Measurements from ENCODE around the gene CDK17. TPM values are rescaled to one million over a fixed set of nuclear protein-coding genes. Genes with fewer than 3 reads are reported as not detected.

The CDK17 gene
- total and polyA plus RNA-seq, 4 experiments from 2014 or later = 30.5 to 67.4 (median 49.2) TPM

Other genes with a start within 250 kb of the CDK17 start
- gene ELK3, start 206.1 kb downstream of the CDK17 start, total RNA-seq = 10 to 100 TPM; 56.4 to 56.5 TPM
- 10 to 100 TPM; 20.8 to 56.5 TPM for gene ELK3, start 206.1 kb downstream of the CDK17 start, polyA plus RNA-seq
- gene CFAP54, start 89.1 kb upstream of the CDK17 start, total RNA-seq = 1 to 10 TPM in 1 of 2 experiments, under 1 TPM in 1; 0.73 to 1.1 TPM
- gene CFAP54, start 89.1 kb upstream of the CDK17 start, polyA plus RNA-seq = under 1 TPM; 0.37 to 0.65 TPM

Data from CD4-positive, alpha-beta memory T cell (primary cell).